Ishikawa (cell line): ENCODE results near the gene CIDEC.

Experiments
- MAX ChIP-seq: IDR thresholded peaks from 2 replicates; pipeline ENCODE4 v1.6.1; 2012
- YY1 ChIP-seq: IDR thresholded peaks from 2 replicates; pipeline ENCODE4 v1.6.1; 2012; ENCODE audit warnings: low read depth

GRCh38 chr3:9820946-9821345 lies 59.1 kb downstream of the CIDEC start:
- no peak for TF ChIP-seq YY1
- no peak for TF ChIP-seq MAX
